HL-60 (cell line): ENCODE data around the gene GFER.
A peak's percentile ranks its signal among the peaks of the same experiment; 100 is the strongest.

Source experiments
- DNase-seq, 2 experiments: peaks; one replicate each; pipeline ENCODE4 v3.0.0-alpha.2; 2010 to 2020; ENCODE audit warnings: low read depth in 1 of 2, low spot score in 1 of 2
- H3K27ac ChIP-seq: fragments of 250-450 bp; sonication (Bioruptor Pico); replicated peaks from 2 replicates; pipeline ENCODE4 v1.5.1; 2020; ENCODE audit warnings: mild to moderate bottlenecking, moderate library complexity
- H3K27me3 ChIP-seq: fragments of 250-450 bp; sonication (Bioruptor Pico); 2 replicates; pipeline ENCODE4 v1.5.1; 2021; ENCODE audit warnings: mild to moderate bottlenecking, moderate library complexity; ENCODE audit not compliant: insufficient read depth, poor library complexity, severe bottlenecking
- H3K4me3 ChIP-seq: replicated peaks from 2 replicates; pipeline ENCODE4 v1.5.1; 2011; ENCODE audit warnings: mild to moderate bottlenecking, control low read depth, low read length; ENCODE audit not compliant: insufficient read depth
- GABPA ChIP-seq: IDR thresholded peaks from 2 replicates; pipeline ENCODE4 v1.6.1; 2012; ENCODE audit warnings: low read depth
- POLR2AphosphoS5 ChIP-seq: IDR thresholded peaks from 2 replicates; pipeline ENCODE4 v1.6.1; 2012; ENCODE audit warnings: low read depth
- SPI1 ChIP-seq: IDR thresholded peaks from 2 replicates; pipeline ENCODE4 v1.6.1; 2012; ENCODE audit warnings: low read depth, mild to moderate bottlenecking, borderline replicate concordance
- TF ChIP-seq, protein P1 (sequence below): IDR thresholded peaks from 2 replicates; pipeline ENCODE4 v1.6.1; 2012; ENCODE audit warnings: low read depth; ENCODE audit not compliant: insufficient replicate concordance
- TF ChIP-seq, protein P2 (sequence below): IDR thresholded peaks from one replicate; pipeline ENCODE4 v1.5.1; 2011; ENCODE audit warnings: low read length, control low read depth, inconsistent platforms; ENCODE audit not compliant: insufficient read depth

The GFER gene

DNA sequence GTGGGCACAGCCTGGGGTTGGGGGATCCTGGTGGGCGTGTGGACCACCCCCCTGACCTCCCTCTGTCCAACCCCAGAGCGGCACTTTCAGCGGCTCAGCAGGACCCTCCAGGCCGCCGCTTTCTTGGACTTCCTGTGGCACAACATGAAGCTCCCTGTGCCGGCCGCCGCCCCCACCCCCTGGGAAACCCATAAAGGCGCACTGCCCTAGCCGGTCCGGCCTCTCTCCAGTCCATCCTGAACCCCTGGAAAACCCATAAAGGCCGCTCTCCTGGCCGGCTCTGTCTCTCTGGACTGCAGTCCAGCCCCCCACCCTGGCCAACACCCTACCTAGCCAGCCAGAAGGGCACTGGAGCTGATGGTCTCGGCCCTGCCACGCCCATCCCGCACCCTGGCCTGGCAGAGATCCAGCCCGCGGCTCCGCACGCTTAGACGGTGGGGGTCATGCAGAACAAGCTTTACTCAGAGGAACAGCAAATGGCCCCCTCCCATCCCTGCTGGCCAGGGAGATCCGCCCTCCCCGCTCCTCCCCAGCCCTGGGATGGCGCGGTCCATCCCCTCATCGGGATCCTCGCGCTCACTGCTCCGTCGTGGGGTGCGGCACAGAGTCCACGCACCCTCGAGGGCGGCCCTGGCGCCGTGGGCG lies 5.4 kb upstream of the GFER start:
- no peak overlapping the region for H3K27ac ChIP-seq
- TF ChIP-seq SPI1 (no peak), POLR2AphosphoS5 (no peak), GABPA (no peak)
- TF ChIP-seq, protein P1, sequence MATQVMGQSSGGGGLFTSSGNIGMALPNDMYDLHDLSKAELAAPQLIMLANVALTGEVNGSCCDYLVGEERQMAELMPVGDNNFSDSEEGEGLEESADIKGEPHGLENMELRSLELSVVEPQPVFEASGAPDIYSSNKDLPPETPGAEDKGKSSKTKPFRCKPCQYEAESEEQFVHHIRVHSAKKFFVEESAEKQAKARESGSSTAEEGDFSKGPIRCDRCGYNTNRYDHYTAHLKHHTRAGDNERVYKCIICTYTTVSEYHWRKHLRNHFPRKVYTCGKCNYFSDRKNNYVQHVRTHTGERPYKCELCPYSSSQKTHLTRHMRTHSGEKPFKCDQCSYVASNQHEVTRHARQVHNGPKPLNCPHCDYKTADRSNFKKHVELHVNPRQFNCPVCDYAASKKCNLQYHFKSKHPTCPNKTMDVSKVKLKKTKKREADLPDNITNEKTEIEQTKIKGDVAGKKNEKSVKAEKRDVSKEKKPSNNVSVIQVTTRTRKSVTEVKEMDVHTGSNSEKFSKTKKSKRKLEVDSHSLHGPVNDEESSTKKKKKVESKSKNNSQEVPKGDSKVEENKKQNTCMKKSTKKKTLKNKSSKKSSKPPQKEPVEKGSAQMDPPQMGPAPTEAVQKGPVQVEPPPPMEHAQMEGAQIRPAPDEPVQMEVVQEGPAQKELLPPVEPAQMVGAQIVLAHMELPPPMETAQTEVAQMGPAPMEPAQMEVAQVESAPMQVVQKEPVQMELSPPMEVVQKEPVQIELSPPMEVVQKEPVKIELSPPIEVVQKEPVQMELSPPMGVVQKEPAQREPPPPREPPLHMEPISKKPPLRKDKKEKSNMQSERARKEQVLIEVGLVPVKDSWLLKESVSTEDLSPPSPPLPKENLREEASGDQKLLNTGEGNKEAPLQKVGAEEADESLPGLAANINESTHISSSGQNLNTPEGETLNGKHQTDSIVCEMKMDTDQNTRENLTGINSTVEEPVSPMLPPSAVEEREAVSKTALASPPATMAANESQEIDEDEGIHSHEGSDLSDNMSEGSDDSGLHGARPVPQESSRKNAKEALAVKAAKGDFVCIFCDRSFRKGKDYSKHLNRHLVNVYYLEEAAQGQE: no peak
- TF ChIP-seq, protein P2, sequence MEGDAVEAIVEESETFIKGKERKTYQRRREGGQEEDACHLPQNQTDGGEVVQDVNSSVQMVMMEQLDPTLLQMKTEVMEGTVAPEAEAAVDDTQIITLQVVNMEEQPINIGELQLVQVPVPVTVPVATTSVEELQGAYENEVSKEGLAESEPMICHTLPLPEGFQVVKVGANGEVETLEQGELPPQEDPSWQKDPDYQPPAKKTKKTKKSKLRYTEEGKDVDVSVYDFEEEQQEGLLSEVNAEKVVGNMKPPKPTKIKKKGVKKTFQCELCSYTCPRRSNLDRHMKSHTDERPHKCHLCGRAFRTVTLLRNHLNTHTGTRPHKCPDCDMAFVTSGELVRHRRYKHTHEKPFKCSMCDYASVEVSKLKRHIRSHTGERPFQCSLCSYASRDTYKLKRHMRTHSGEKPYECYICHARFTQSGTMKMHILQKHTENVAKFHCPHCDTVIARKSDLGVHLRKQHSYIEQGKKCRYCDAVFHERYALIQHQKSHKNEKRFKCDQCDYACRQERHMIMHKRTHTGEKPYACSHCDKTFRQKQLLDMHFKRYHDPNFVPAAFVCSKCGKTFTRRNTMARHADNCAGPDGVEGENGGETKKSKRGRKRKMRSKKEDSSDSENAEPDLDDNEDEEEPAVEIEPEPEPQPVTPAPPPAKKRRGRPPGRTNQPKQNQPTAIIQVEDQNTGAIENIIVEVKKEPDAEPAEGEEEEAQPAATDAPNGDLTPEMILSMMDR: no peak
- H3K27me3 ChIP-seq: peaks cover 29% of the 10 kb centered on the region
- DNase-seq: no peak
- no peak overlapping the region for H3K4me3 ChIP-seq

GRCh38 chr16:1979271-1980029 lies 4.5 kb upstream of the GFER start:
- TF ChIP-seq POLR2AphosphoS5: no peak
- H3K27me3 ChIP-seq: peaks cover 29% of the 10 kb centered on the region
- no peak overlapping the region for H3K27ac ChIP-seq
- H3K4me3 ChIP-seq: no peak overlapping the region
- no peak for DNase-seq

GRCh38 chr16:1980030-1980769 lies 3.8 kb upstream of the GFER start:
- Histone ChIP-seq H3K27me3 (peaks cover 29% of the 10 kb centered on the region), H3K4me3 (no peak overlapping the region), H3K27ac (no peak overlapping the region)
- DNase-seq: no peak
- peak; percentile 29; the same call in 1 of the 2 replicates for TF ChIP-seq POLR2AphosphoS5
- TF ChIP-seq, protein P2: no peak

GRCh38 chr16:1980770-1981087 lies 3.3 kb upstream of the GFER start:
- TF ChIP-seq POLR2AphosphoS5 (no peak), SPI1 (no peak), GABPA (no peak)
- TF ChIP-seq, protein P2: no peak
- TF ChIP-seq, protein P1: no peak
- H3K4me3 ChIP-seq: no peak overlapping the region
- peaks cover 29% of the 10 kb centered on the region for H3K27me3 ChIP-seq
- no peak for DNase-seq
- H3K27ac ChIP-seq: no peak overlapping the region
